Measurements from ENCODE around the gene THAP2. TPM values are rescaled to one million over a fixed set of nuclear protein-coding genes. Genes with fewer than 3 reads are reported as not detected.

The THAP2 gene
- total RNA-seq, result 12.8 TPM

GRCh38 chr12:71663561-71664410 is at the start of gene THAP2, which contains the start of gene ZFC3H1:
Gene THAP2 (plus strand): TSS chr12:71664301. CDS start chr12:71664510, 209 bp downstream.
Gene ZFC3H1 (minus strand): TSS chr12:71663848. CDS start chr12:71663610, 238 bp downstream.
- peak; percentile 99 for DNase-seq

DNA sequence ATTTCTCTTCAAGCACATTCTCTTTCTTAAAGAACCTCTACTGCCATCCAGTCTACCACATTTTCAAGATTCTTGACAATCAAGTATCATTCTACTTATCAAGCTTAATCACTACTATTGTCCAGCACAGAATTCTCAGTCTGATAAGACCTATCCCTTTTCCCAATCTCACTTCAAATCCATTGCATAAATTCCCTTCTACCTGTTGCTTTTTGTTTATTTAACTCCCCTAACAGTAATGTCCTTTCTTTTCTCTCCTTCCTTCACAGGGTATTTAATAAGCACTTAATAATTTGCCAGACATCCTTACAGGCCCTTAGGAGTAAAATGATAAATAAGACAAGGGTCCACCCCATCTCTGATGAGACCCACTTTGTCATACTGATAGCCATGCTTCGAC is 42.2 kb upstream of the THAP2 start:
- DNase-seq, result no peak

GRCh38 chr12:71625476-71625875 is 38.6 kb upstream of the THAP2 start:
- DNase-seq, result no peak

- peak; percentile 17 for DNase-seq
Measured at GRCh38 chr12:71626098-71626497, 38.0 kb upstream of the THAP2 start.

- no peak for DNase-seq
Measured at GRCh38 chr12:71626768-71627167, 37.3 kb upstream of the THAP2 start.

GRCh38 chr12:71627438-71628002 is 36.6 kb upstream of the THAP2 start:
- DNase-seq, result no peak

- DNase-seq, result peak; percentile 79
Measured at GRCh38 chr12:71636704-71637115, 27.4 kb upstream of the THAP2 start.

DNA sequence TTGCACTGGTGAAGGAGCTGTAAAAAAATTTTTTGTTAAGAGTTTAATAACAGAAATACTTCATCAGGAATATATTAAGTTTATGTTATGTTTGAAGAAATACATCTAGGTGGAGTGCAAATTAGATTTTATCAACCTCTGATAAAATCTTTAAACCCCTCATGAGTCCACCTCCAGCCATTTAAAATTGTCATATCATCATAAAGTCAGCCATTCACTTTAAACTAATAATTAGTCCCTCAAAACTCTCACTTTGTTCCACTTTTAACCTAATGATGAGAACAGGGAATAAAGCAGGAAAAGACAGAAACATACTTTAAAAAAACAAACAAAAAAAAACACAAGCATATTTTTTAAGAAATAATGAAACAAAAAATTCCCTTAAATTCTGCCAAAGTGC is 25.6 kb upstream of the THAP2 start:
- no peak for DNase-seq

DNA sequence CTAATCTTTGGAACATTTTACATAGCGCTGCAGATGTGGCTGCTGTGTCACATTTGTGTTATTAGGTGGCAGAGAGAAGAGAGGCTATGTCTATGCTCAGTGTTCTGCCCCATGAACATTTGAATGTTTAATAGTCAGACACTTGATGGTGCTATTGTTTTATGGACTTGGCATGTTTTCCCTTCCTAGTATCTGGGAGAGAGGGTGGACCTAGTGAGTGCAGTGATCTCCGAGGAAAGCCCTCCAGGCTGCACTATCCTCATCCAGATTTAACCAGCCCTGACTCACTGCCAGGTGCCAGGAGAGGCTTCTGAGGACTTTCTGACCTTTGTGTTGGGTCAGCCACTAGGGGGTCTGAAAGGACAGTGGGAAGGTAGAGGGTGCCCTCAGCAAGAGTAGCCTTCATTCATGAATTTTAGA is 24.8 kb upstream of the THAP2 start:
- no peak for DNase-seq

DNA sequence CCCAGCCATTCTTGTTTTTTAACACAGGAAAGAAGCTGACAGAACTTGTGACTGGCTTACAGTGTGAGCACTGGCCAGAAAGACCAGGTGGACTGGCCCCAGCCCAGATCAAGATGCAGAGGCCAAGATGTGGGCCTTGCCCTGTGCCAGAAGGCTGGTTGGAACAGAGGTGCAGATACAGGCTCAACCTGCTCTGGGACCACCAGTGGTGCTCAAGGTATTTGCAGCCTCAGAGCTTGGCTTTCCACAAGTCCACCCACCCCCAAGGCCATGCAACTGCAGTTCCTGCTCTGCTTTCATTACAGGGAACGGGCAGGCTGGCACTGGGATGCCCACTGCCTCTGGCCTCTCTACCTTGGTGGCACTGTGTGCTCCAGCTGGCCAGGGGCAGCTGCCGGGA is 23.8 kb upstream of the THAP2 start:
- DNase-seq, result no peak

GRCh38 chr12:71641390-71641789 is 22.7 kb upstream of the THAP2 start:
- no peak for DNase-seq

DNA sequence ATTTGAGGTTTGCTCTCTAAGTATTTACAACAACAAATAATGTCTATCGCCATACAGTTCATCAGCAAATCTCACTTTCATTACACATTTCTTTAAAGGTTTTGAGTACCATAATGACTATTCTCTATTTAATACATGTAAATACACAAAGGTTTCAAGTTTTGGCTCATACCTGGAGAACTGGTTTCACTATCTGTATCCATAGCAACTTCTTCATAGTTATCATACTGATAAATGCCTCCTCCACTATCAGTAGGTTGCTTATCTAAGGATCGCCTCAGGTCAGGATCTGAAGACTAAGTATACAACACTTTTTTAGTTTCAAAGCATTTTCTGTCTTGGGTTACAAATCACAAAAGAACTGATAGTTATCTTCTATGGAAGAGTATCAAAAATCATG is 21.8 kb upstream of the THAP2 start:
- DNase-seq, result no peak

GRCh38 chr12:71645268-71645667 is 18.8 kb upstream of the THAP2 start:
- DNase-seq, result no peak

DNA sequence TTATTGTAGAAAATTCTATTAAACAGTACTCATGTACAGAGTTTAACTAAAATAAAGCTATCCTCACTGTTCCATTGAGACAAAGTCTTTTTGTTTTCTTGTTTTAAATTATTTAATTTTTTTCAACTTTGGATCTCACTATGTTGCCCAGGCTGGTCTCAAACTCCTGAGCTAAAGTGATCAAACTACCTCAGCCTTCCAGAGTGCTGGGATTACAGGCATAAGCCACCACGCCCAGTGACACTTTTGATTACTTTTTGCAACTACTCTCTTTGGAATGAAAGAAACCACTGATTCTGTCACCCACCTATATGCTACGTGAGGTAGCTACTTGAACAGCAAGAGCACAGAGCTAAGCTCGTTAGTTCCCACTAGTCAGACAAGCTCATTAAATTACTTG is 17.6 kb upstream of the THAP2 start:
- DNase-seq, result no peak

DNA sequence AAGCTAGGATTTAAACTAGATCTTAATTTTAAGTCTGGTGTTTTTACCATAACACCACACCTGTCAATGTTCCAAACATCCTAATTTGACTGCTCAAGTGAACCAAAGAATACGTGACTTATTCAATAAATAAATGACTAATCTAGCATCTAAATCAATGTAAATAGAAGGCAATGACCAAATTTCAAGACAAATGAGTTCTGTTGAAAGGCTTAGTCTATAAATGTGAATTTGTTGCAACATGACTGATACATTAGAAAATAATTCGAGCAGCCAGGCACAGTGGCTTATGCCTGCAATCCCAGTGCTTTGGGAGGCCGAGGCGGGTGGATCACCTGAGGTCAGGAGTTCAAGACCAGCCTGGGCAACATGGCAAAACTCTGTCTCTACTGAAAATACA is 15.6 kb upstream of the THAP2 start:
- no peak for DNase-seq

DNA sequence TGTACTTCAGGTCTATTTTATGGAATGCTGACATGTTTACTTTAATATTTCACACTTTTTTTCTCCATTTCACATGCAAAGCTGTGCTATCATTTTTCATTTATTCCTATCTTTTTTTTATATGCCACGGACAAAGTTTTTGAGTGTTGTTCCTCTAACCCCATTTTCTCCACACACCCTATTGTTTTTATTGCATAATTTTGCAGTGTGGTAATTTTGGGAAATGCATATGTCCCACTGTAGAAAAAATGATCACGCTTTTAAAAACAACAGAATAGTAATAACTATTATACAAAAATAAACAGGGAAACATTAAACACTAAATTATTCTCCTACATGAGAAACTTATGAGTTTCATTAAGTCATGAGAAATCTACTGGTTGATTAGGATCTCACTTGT is 14.7 kb upstream of the THAP2 start:
- DNase-seq, result no peak

DNA sequence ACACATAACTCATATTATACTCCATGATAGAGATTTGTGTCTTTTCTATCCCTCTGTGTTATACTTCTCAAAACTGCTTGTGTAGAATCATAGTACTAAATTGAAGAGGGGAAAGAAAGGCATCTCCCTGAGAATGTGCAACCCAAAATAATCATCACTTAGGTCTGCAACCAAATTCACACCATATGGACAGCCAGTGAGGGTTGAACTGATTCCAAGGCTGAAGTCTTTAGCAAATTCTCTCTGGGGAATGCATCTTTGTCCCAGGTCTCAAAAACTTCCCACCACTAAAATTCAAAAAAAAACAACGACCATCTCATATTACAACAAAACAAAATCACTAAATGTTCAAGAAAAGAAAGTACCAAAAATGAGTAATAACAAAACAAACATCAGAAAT is 11.4 kb upstream of the THAP2 start:
- no peak for DNase-seq

- DNase-seq, result no peak
Measured at GRCh38 chr12:71653137-71653536, 11.0 kb upstream of the THAP2 start.

DNA sequence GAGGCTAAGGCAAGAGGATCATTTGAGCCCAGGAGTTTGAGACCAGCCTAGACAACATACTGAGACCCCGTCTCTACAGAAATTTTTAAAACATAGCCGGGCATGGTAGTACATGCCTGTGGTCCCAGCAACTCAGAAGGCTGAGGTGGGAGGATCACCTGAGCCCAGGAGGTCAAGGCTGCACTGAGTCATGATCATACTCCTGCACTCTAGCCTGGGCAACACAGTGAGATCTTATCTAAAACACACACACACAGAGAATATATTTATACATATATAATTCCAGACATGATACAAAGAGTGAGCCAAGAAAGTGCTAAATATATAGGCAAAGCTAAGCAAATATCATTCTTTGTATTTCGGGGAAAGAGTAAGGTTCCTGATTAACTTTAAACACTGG is 9.9 kb upstream of the THAP2 start:
- no peak for DNase-seq

DNA sequence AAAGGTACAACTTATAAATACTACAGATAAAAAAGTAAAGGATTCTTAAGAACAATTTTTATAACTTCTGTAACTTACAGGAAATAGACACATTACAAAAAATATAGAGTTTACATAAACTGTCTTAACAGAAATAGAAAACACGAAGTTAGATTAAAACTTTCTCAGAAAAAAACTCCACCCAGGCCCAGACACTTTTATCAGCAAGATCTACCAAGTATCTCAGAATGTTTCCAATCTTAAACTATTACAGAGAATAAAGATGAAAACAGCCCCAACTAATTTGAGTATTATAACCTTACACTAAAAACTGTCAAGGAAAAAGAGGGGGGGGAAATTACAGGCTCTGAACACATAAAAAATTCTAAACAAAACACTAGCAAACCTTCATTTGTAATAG is 8.6 kb upstream of the THAP2 start:
- no peak for DNase-seq

DNA sequence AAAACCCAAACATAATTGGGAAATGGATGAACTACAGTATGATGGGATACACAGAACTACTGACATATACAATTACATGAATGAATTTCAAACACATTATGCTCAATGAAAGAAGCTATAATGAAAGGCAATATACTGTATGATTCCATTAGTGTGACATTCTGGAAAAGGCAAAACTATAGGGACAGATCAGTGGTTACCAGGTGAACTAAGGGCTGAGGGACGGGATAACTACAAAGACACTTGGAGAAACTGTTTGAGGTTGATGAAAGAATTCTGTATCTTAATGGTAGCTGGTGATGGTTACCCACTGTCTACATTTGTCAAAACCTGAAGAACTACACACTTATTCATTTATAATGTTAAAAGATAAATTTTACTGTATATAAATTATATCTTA is 8.2 kb upstream of the THAP2 start:
- DNase-seq, result no peak

- DNase-seq, result no peak
Measured at GRCh38 chr12:71656740-71657139, 7.4 kb upstream of the THAP2 start.

GRCh38 chr12:71661977-71662530 is 2.0 kb upstream of the THAP2 start:
- peak; percentile 14 for DNase-seq
